Endodermal cell (in vitro differentiated cells): Measurements from ENCODE around the gene CHST11. TPM values are rescaled to one million over a fixed set of nuclear protein-coding genes. Genes with fewer than 3 reads are reported as not detected.

Experiments used
- DNase-seq: peaks from one replicate; pipeline ENCODE4 v3.0.0-alpha.2; 2017
- H3K27ac ChIP-seq: 2 replicates; pipeline ENCODE4 v1.5.1; 2013; ENCODE audit warnings: mild to moderate bottlenecking, low read depth, low read length, moderate library complexity
- H3K27me3 ChIP-seq: 2 replicates; pipeline ENCODE4 v1.6.1; 2013; ENCODE audit warnings: mild to moderate bottlenecking, low read length, moderate library complexity; ENCODE audit not compliant: insufficient read depth, control insufficient read depth, poor library complexity, severe bottlenecking
- H3K36me3 ChIP-seq: 2 replicates; pipeline ENCODE4 v1.7.0; 2013; ENCODE audit warnings: mild to moderate bottlenecking, low read length, moderate library complexity; ENCODE audit not compliant: control insufficient read depth, insufficient read depth
- H3K4me1 ChIP-seq: one replicate; pipeline ENCODE4 v1.7.0; 2013; ENCODE audit warnings: low read length; ENCODE audit not compliant: control insufficient read depth, insufficient read depth
- H3K4me3 ChIP-seq: 2 replicates; pipeline ENCODE4 v1.5.1; 2013; ENCODE audit warnings: mild to moderate bottlenecking, low read length, moderate library complexity
- H3K9ac ChIP-seq: 2 replicates; pipeline ENCODE4 v1.6.1; 2013; ENCODE audit warnings: mild to moderate bottlenecking, low read length, moderate library complexity; ENCODE audit not compliant: poor library complexity, severe bottlenecking; ENCODE audit errors: extremely low read depth
- H3K9me3 ChIP-seq: 2 replicates; pipeline ENCODE4 v1.6.1; 2013; ENCODE audit warnings: mild to moderate bottlenecking, low read length, moderate library complexity; ENCODE audit not compliant: control insufficient read depth
- H3K27ac Mint-ChIP-seq: 2 replicates; pipeline ENCODE4 v1.8.0; 2020; ENCODE audit warnings: mixed read lengths
- H3K27me3 Mint-ChIP-seq: 2 replicates; pipeline ENCODE4 v1.8.0; 2021; ENCODE audit warnings: mild to moderate bottlenecking, mixed read lengths; ENCODE audit not compliant: insufficient read depth
- H3K36me3 Mint-ChIP-seq: 2 replicates; pipeline ENCODE4 v1.8.0; 2020; ENCODE audit warnings: low read depth, mixed read lengths
- H3K4me1 Mint-ChIP-seq: 2 replicates; pipeline ENCODE4 v1.8.0; 2020; ENCODE audit warnings: mixed read lengths
- H3K4me3 Mint-ChIP-seq: 2 replicates; pipeline ENCODE4 v1.8.0; 2020; ENCODE audit warnings: mild to moderate bottlenecking, moderate library complexity, mixed read lengths
- H3K9me3 Mint-ChIP-seq: 2 replicates; pipeline ENCODE4 v1.8.0; 2020; ENCODE audit warnings: mild to moderate bottlenecking, mixed read lengths
- WGBS, 2 experiments: methylation state at CpG; one replicate each; pipeline versions ENCODE4 v1.1.5 to v1.1.7; 2013; ENCODE audit warnings: missing lambda C conversion rate in 2 of 2, mixed read lengths in 1 of 2; ENCODE audit not compliant: insufficient coverage in 1 of 2, insufficient read length in 1 of 2; 5-methylcytosine and 5-hydroxymethylcytosine counted together
- total RNA-seq, 2 donors: library from RNA; stranded (reverse); fragmentation: NEBNext Ultra II Directional in 1 of 2; extraction: Animal tissue kit (Norgen Biotek cat#: 25700) in 1 of 2; gene quantifications; 2 replicates in 1 of 2; 3 replicates in 1 of 2; pipeline ENCODE4 v1.2.1, GENCODE V29; 2021
- TF ChIP-seq, protein P1 (sequence below): fragments of 200-600 bp; sonication (generic); conservative IDR thresholded peaks from 2 replicates; pipeline ENCODE4 v1.5.0; 2021; ENCODE audit warnings: antibody characterized with exemption, mild to moderate bottlenecking

The CHST11 gene
- total RNA-seq, 2 donors from 2014 or later: 30.7 to 36.2 TPM

- H3K27ac Mint-ChIP-seq: no peak overlapping the region
These were observed 77.6 kb downstream of the CHST11 start for GRCh38 chr12:104534162-104534856.

GRCh38 chr12:104534857-104535248 is 78.1 kb downstream of the CHST11 start:
- no peak overlapping the region for H3K4me3 ChIP-seq
- peaks cover 7% of the 10 kb centered on the region for H3K36me3 Mint-ChIP-seq
- no peak overlapping the region for H3K27ac Mint-ChIP-seq
- TF ChIP-seq, protein P1, sequence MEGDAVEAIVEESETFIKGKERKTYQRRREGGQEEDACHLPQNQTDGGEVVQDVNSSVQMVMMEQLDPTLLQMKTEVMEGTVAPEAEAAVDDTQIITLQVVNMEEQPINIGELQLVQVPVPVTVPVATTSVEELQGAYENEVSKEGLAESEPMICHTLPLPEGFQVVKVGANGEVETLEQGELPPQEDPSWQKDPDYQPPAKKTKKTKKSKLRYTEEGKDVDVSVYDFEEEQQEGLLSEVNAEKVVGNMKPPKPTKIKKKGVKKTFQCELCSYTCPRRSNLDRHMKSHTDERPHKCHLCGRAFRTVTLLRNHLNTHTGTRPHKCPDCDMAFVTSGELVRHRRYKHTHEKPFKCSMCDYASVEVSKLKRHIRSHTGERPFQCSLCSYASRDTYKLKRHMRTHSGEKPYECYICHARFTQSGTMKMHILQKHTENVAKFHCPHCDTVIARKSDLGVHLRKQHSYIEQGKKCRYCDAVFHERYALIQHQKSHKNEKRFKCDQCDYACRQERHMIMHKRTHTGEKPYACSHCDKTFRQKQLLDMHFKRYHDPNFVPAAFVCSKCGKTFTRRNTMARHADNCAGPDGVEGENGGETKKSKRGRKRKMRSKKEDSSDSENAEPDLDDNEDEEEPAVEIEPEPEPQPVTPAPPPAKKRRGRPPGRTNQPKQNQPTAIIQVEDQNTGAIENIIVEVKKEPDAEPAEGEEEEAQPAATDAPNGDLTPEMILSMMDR: no peak
- H3K4me1 ChIP-seq: peaks cover 7% of the 10 kb centered on the region
- H3K9me3 Mint-ChIP-seq: no peaks in the 10 kb centered on the region
- no peak overlapping the region for H3K27ac ChIP-seq
- peaks cover 14% of the 10 kb centered on the region for H3K4me1 Mint-ChIP-seq
- 90 to 100% methylated on average over 1 to 3 of the region's 3 CpGs for WGBS, 2 experiments
- no peaks in the 10 kb centered on the region for H3K9me3 ChIP-seq
- H3K9ac ChIP-seq: no peak overlapping the region
- DNase-seq: no peak
- H3K36me3 ChIP-seq: peaks cover 5% of the 10 kb centered on the region
- H3K27me3 Mint-ChIP-seq: no peaks in the 10 kb centered on the region
- H3K27me3 ChIP-seq: no peaks in the 10 kb centered on the region
- no peak overlapping the region for H3K4me3 Mint-ChIP-seq

More at GRCh38 chr12:104534162-104534856, 77.6 kb downstream of the CHST11 start:
- H3K9ac ChIP-seq: no peak overlapping the region
- no peak overlapping the region for H3K27ac ChIP-seq
- WGBS, 2 experiments: 71 to 85% methylated on average over 8 to 10 of the region's 10 CpGs
- H3K36me3 ChIP-seq: peaks cover 3% of the 10 kb centered on the region
- no peak overlapping the region for H3K4me3 Mint-ChIP-seq
- no peaks in the 10 kb centered on the region for H3K27me3 ChIP-seq
- H3K4me3 ChIP-seq: no peak overlapping the region
- no peaks in the 10 kb centered on the region for H3K27me3 Mint-ChIP-seq
- DNase-seq: no peak
- peaks cover 7% of the 10 kb centered on the region for H3K4me1 ChIP-seq
- no peaks in the 10 kb centered on the region for H3K9me3 ChIP-seq
- peaks cover 6% of the 10 kb centered on the region for H3K36me3 Mint-ChIP-seq
- H3K4me1 Mint-ChIP-seq: peaks cover 16% of the 10 kb centered on the region
- H3K9me3 Mint-ChIP-seq: no peaks in the 10 kb centered on the region
- TF ChIP-seq, protein P1: no peak

DNA sequence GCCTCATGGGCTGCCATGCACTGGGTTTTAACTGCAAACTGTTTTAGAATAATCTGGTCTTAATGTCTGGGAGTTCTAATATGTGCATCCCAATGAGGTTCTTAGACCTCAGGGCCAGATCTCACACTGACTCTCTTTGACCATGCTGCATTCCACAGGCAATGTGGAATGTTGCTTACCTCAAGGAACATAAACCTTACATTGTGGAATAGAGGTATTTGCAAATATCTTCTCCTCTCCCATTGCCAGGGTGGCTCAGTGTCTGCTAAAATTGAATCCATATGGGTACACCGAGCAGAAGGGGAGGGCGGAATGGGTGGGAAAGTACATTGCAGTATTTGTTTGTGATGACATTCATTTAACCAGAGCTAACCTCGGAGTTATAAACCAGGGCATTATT is 78.6 kb downstream of the CHST11 start:
- TF ChIP-seq, protein P1: no peak
- WGBS, 2 experiments: 100% methylated on average over 2 to 3 of the region's 3 CpGs
- H3K36me3 Mint-ChIP-seq: peaks cover 5% of the 10 kb centered on the region
- H3K4me1 Mint-ChIP-seq: peaks cover 14% of the 10 kb centered on the region
- Histone ChIP-seq H3K9ac (no peak overlapping the region), H3K4me3 (no peak overlapping the region), H3K36me3 (peaks cover 5% of the 10 kb centered on the region), H3K9me3 (no peaks in the 10 kb centered on the region), H3K4me1 (peaks cover 9% of the 10 kb centered on the region), H3K27me3 (no peaks in the 10 kb centered on the region), H3K27ac (no peak overlapping the region)
- no peak for DNase-seq
- no peak overlapping the region for H3K27ac Mint-ChIP-seq
- H3K4me3 Mint-ChIP-seq: no peak overlapping the region
- H3K27me3 Mint-ChIP-seq: no peaks in the 10 kb centered on the region
- no peaks in the 10 kb centered on the region for H3K9me3 Mint-ChIP-seq
